ENCODE measurements around the gene BAIAP3.

The BAIAP3 gene

GRCh38 chr16:1336619-1337018 is 3.2 kb downstream of the BAIAP3 start:
- H4K20me1 ChIP-seq (ENCODE audit: insufficient read depth) = no peaks in the 10 kb centered on the region
- no peaks in the 10 kb centered on the region for H3K79me2 ChIP-seq (ENCODE audit: insufficient read depth, low read depth)
- H3K9ac ChIP-seq = no peak overlapping the region
- no peak overlapping the region for H3K27ac ChIP-seq
- TF ChIP-seq, protein P1, sequence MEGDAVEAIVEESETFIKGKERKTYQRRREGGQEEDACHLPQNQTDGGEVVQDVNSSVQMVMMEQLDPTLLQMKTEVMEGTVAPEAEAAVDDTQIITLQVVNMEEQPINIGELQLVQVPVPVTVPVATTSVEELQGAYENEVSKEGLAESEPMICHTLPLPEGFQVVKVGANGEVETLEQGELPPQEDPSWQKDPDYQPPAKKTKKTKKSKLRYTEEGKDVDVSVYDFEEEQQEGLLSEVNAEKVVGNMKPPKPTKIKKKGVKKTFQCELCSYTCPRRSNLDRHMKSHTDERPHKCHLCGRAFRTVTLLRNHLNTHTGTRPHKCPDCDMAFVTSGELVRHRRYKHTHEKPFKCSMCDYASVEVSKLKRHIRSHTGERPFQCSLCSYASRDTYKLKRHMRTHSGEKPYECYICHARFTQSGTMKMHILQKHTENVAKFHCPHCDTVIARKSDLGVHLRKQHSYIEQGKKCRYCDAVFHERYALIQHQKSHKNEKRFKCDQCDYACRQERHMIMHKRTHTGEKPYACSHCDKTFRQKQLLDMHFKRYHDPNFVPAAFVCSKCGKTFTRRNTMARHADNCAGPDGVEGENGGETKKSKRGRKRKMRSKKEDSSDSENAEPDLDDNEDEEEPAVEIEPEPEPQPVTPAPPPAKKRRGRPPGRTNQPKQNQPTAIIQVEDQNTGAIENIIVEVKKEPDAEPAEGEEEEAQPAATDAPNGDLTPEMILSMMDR (conservative IDR thresholded peaks at IDR 0.05; ENCODE audit: low read depth, low read length) = no peak
- H3K27me3 ChIP-seq (ENCODE audit: insufficient read depth, low read depth) = peaks cover 79% of the 10 kb centered on the region
- H3K4me2 ChIP-seq = no peak overlapping the region
- no peaks in the 10 kb centered on the region for H3K36me3 ChIP-seq (ENCODE audit: insufficient read depth)
- H3K4me3 ChIP-seq (IDR thresholded peaks at IDR 0.05; ENCODE audit: insufficient read depth, low read depth, low read length) = no peak overlapping the region
- no peak overlapping the region for H2AFZ ChIP-seq (ENCODE audit: low read depth)
- H3K4me1 ChIP-seq (ENCODE audit: low read depth, poor library complexity, severe bottlenecking) = peaks cover 26% of the 10 kb centered on the region

- Histone ChIP-seq H3K79me2 (ENCODE audit: insufficient read depth, low read depth) (no peaks in the 10 kb centered on the region), H3K9ac (no peak overlapping the region), H3K27me3 (ENCODE audit: insufficient read depth, low read depth) (peaks cover 82% of the 10 kb centered on the region), H3K4me2 (no peak overlapping the region), H3K4me3 (IDR thresholded peaks at IDR 0.05; ENCODE audit: insufficient read depth, low read depth, low read length) (no peak overlapping the region), H3K4me1 (ENCODE audit: low read depth, poor library complexity, severe bottlenecking) (peaks cover 26% of the 10 kb centered on the region), H3K36me3 (ENCODE audit: insufficient read depth) (no peaks in the 10 kb centered on the region), H2AFZ (ENCODE audit: low read depth) (no peak overlapping the region), H3K27ac (no peak overlapping the region), H4K20me1 (ENCODE audit: insufficient read depth) (no peaks in the 10 kb centered on the region)
- TF ChIP-seq, protein P1 (conservative IDR thresholded peaks at IDR 0.05; ENCODE audit: low read depth, low read length) = no peak
Measured at GRCh38 chr16:1337486-1337885, 4.0 kb downstream of the BAIAP3 start.

- H3K4me1 ChIP-seq (ENCODE audit: low read depth, poor library complexity, severe bottlenecking) = peaks cover 20% of the 10 kb centered on the region
- no peaks in the 10 kb centered on the region for H4K20me1 ChIP-seq (ENCODE audit: insufficient read depth)
- TF ChIP-seq, protein P1 (conservative IDR thresholded peaks at IDR 0.05; ENCODE audit: low read depth, low read length) = peak; percentile 65
- H3K79me2 ChIP-seq (ENCODE audit: insufficient read depth, low read depth) = no peaks in the 10 kb centered on the region
- no peak overlapping the region for H3K4me2 ChIP-seq
- H3K27me3 ChIP-seq (ENCODE audit: insufficient read depth, low read depth) = peaks cover 77% of the 10 kb centered on the region
- H3K9ac ChIP-seq = no peak overlapping the region
- H3K36me3 ChIP-seq (ENCODE audit: insufficient read depth) = no peaks in the 10 kb centered on the region
- H3K4me3 ChIP-seq (IDR thresholded peaks at IDR 0.05; ENCODE audit: insufficient read depth, low read depth, low read length) = no peak overlapping the region
- H2AFZ ChIP-seq (ENCODE audit: low read depth) = no peak overlapping the region
- H3K27ac ChIP-seq = no peak overlapping the region
Measured at GRCh38 chr16:1338119-1338730, 4.8 kb downstream of the BAIAP3 start.

GRCh38 chr16:1338855-1339675 is 5.6 kb downstream of the BAIAP3 start:
- Histone ChIP-seq H4K20me1 (ENCODE audit: insufficient read depth) (no peaks in the 10 kb centered on the region), H3K4me3 (IDR thresholded peaks at IDR 0.05; ENCODE audit: insufficient read depth, low read depth, low read length) (no peak overlapping the region), H2AFZ (ENCODE audit: low read depth) (no peak overlapping the region), H3K9ac (no peak overlapping the region), H3K4me2 (no peak overlapping the region), H3K79me2 (ENCODE audit: insufficient read depth, low read depth) (no peaks in the 10 kb centered on the region), H3K36me3 (ENCODE audit: insufficient read depth) (no peaks in the 10 kb centered on the region), H3K27ac (no peak overlapping the region), H3K4me1 (ENCODE audit: low read depth, poor library complexity, severe bottlenecking) (peaks cover 27% of the 10 kb centered on the region), H3K27me3 (ENCODE audit: insufficient read depth, low read depth) (peaks cover 72% of the 10 kb centered on the region)
- TF ChIP-seq, protein P1 (conservative IDR thresholded peaks at IDR 0.05; ENCODE audit: low read depth, low read length) = no peak

All from KMS-11 (cell line).